ENCODE measurements around the gene SLC25A19. TPM values are rescaled to one million over a fixed set of nuclear protein-coding genes. Genes with fewer than 3 reads are reported as not detected.

The SLC25A19 gene
- total and polyA plus RNA-seq, 9 donors, result 4.1 to 12.1 (median 7.4) TPM

DNA sequence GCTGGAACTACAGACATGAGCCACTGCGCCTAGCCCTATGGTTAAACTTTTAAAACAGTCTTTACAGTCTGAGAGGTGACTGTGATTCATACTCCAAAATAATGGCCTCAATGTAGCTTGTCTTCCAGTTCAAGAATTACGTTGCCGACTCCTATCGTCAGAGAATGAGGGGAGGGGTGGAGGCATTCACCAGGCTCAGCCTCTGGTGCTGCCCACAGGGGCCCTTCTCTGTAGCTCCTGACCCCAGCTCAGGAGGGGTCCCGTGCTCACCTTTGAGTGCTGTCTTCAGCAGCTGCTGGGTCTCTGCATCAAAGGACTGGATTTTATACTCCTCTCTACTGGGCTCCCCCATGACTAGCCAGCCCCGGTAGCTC lies 19.4 kb downstream of the SLC25A19 start:
- no peak for DNase-seq
- H3K27me3 ChIP-seq, result no peaks in the 10 kb centered on the region
- TF ChIP-seq, protein P1, sequence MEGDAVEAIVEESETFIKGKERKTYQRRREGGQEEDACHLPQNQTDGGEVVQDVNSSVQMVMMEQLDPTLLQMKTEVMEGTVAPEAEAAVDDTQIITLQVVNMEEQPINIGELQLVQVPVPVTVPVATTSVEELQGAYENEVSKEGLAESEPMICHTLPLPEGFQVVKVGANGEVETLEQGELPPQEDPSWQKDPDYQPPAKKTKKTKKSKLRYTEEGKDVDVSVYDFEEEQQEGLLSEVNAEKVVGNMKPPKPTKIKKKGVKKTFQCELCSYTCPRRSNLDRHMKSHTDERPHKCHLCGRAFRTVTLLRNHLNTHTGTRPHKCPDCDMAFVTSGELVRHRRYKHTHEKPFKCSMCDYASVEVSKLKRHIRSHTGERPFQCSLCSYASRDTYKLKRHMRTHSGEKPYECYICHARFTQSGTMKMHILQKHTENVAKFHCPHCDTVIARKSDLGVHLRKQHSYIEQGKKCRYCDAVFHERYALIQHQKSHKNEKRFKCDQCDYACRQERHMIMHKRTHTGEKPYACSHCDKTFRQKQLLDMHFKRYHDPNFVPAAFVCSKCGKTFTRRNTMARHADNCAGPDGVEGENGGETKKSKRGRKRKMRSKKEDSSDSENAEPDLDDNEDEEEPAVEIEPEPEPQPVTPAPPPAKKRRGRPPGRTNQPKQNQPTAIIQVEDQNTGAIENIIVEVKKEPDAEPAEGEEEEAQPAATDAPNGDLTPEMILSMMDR (IDR thresholded peaks at IDR 0.05), result no peak
- TF ChIP-seq POLR2A (IDR thresholded peaks at IDR 0.05), result no peak
- no peak for TF ChIP-seq EP300 (IDR thresholded peaks at IDR 0.05)
- H3K4me1 ChIP-seq (ENCODE audit: insufficient read depth), result peaks cover 2% of the 10 kb centered on the region
- H3K4me3 ChIP-seq, result peak overlapping the region; percentile 82
- no peaks in the 10 kb centered on the region for H3K9me3 ChIP-seq
- intact Hi-C loops (cut with DNase I), result loop anchor here in 1 of 4 donors (5.0 kb wide), 1 partner anchor 137 kb away; the partner anchor contains the start of gene GRB2
- no peak overlapping the region for H3K27ac ChIP-seq
- H3K36me3 ChIP-seq, result no peaks in the 10 kb centered on the region
- WGBS, 3 donors, result 16 to 19% (median 16%) methylated on average over 6 of the region's 6 CpGs

DNA sequence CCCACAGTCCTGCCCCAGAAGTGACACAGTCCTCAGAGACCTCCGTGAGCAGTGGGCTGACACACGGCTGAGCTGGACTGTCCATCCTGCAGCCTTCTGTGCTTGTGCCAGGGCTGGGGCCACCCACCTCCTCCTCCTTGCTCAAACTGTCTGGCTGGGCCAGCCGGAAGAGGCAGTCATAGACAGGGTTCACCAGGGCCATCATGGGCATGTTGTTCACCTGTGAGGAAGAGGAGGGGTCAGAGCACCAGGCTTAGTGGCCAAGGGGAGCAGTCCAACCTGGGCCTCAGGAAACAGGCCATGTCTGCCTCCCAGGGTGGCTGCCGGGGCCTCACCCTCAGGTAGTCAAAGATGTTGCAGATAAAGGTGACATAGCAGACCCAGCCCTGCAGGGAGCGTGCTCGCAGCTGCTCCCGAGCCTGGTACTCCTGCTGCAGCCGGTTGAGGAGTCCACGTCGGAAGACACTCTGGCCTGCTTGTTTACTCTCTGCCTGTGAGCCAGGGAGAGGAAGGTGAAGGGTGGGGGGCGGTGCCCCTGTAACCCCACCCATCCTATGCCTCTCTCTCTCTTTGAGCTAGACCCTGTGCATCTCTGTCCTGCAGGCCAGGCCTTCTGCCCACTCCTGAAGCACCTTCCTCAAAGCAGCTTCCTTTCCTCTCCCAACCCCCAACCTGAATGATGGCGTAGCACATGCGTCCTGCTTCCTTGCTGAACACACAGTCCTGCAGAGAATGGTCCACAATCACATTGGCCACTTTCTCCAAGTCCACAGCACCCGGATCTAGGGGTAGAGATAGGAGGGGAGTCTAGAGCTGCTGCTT lies 21.6 kb downstream of the SLC25A19 start:
- intact Hi-C loops (cut with DNase I), result no loop called here
- Histone ChIP-seq H3K9me3 (no peaks in the 10 kb centered on the region), H3K4me3 (no peak overlapping the region), H3K27me3 (no peaks in the 10 kb centered on the region), H3K27ac (no peak overlapping the region), H3K4me1 (ENCODE audit: insufficient read depth) (peaks cover 2% of the 10 kb centered on the region), H3K36me3 (no peaks in the 10 kb centered on the region)
- WGBS, 3 donors, result 26 to 43% (median 28%) methylated on average over 8 to 14 of the region's 14 CpGs
- no peak for TF ChIP-seq EP300 (IDR thresholded peaks at IDR 0.05)
- TF ChIP-seq, protein P1 (IDR thresholded peaks at IDR 0.05), result no peak
- no peak for TF ChIP-seq POLR2A (IDR thresholded peaks at IDR 0.05)
- no peak for DNase-seq

DNA sequence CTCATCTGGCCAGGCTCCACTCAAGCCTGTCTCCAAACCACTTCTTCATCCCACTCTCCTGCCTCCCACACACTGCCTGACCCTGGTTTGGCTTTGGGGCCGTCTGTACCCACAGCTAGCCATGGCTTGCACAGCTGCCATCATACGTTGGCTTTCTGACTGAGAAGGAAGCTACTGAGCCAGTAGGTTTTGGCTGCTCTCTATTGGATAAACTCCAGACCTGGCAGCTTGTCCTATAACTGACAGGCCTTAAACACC lies 22.2 kb downstream of the SLC25A19 start:
- no peak for DNase-seq
- Histone ChIP-seq H3K36me3 (no peaks in the 10 kb centered on the region), H3K4me3 (no peak overlapping the region), H3K9me3 (no peaks in the 10 kb centered on the region), H3K27ac (no peak overlapping the region), H3K27me3 (no peaks in the 10 kb centered on the region), H3K4me1 (ENCODE audit: insufficient read depth) (peaks cover 5% of the 10 kb centered on the region)
- TF ChIP-seq POLR2A (IDR thresholded peaks at IDR 0.05) (no peak), EP300 (IDR thresholded peaks at IDR 0.05) (no peak)
- TF ChIP-seq, protein P1 (IDR thresholded peaks at IDR 0.05), result no peak
- intact Hi-C loops (cut with DNase I), result no loop called here
- 22 to 35% (median 27%) methylated on average over 2 of the region's 2 CpGs for WGBS, 3 donors

DNA sequence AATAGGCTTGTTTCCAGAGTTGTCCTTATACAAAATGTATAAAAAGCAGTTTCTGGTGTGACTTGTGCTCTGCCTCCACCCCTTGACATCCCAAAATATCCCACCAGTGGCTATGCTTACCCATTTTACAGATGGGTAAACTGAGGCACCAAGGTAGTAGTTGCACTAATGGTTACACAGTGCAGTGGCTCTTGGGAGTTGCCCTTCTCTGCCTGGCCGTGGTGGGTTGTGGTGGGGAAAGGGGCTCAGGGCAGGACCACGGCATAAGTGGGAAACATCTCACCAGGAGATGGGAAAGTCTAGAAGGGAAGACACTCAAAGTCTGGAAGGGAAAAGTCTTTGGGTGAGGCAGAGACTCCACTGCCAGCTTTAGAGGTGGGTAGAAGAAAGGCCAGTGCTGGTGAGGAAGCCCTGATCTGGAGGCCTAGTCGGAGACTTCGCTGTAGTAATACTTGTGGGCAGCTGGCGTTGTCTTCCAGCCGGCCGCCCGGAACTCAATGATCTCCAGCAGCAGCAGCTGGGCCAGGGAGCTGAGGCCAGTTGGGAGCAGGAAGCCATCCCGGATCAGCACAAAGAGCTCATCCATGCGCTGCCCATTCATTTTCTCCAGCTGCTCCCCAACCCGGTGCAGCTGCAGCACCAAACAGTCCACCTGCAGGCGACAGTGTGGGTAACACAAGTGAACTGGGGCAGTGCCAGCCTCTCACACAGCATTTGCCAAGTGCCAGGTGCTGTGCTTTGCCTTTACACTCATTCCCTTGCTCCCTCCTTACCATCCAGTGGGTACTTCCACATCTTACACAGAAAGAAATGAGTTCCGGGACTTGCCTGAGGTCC lies 22.7 kb downstream of the SLC25A19 start:
- intact Hi-C loops (cut with DNase I), result no loop called here
- H3K4me1 ChIP-seq (ENCODE audit: insufficient read depth), result peaks cover 3% of the 10 kb centered on the region
- H3K4me3 ChIP-seq, result no peak overlapping the region
- 74 to 75% (median 75%) methylated on average over 13 of the region's 13 CpGs for WGBS, 3 donors
- H3K36me3 ChIP-seq, result no peaks in the 10 kb centered on the region
- no peaks in the 10 kb centered on the region for H3K9me3 ChIP-seq
- H3K27me3 ChIP-seq, result no peaks in the 10 kb centered on the region
- DNase-seq, result no peak
- H3K27ac ChIP-seq, result no peak overlapping the region
- TF ChIP-seq POLR2A (IDR thresholded peaks at IDR 0.05) (no peak), EP300 (IDR thresholded peaks at IDR 0.05) (no peak)
- TF ChIP-seq, protein P1 (IDR thresholded peaks at IDR 0.05), result no peak
